ENCODE measurements around the gene PRB2.
"Not testable (repeated sequence)": the region's sequence is repeated elsewhere in the genome, so short reads cannot be mapped to it uniquely, and the experiment has no call there.

PRB2 gene

GRCh38 chr12:11395467-11395866 is at the start of gene PRB2:
PRB2 (minus strand) TSS chr12:11395567; CDS start chr12:11395529, 38 bp downstream.
- not testable (repeated sequence) for DNase-seq

GRCh38 chr12:11437966-11438365 is 42.6 kb upstream of the PRB2 start:
- DNase-seq = no peak

DNA sequence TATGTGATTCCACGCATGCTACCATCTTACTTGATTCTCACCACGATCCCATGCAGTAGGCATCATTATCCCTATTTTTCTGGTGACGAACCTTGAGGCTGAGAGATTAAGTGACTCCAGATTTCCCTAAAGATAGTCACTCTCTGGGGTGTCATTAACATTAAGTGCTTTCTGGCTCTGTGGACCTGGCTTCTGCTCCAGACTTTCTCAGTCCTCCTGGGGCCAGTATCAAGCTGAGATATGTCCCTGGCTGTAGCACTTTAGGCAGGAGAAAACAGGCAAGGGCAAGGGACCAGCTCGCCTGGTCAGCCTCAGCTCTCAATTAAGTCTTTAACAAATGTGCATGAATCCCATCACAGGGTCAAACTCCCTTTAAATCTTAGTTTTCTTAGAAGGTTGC is 38.3 kb upstream of the PRB2 start:
- DNase-seq = no peak

- DNase-seq = no peak
Measured at GRCh38 chr12:11431486-11431885, 36.1 kb upstream of the PRB2 start.

DNA sequence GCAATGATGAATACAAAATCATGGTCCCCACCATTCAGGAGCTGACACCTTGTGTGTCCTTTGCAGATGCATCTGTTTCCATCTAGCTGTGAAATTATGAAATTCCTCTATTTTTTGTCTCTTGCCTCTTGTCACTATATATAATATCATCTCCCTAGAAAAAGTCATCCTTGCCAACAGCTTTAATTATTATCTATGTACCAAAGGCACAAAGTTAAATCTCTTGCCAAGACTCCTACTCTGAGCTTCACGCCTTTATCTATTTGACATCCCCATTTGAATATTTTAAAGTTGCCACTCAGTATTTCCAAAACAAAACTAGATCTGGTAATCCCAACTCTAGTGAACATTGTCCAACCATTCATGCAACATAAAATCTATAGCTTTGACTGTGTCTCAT is 32.0 kb upstream of the PRB2 start:
- DNase-seq = peak in 1 of 2 donors; percentile 56

- no peak for DNase-seq
Measured at GRCh38 chr12:11412731-11413130, 17.4 kb upstream of the PRB2 start.

DNA sequence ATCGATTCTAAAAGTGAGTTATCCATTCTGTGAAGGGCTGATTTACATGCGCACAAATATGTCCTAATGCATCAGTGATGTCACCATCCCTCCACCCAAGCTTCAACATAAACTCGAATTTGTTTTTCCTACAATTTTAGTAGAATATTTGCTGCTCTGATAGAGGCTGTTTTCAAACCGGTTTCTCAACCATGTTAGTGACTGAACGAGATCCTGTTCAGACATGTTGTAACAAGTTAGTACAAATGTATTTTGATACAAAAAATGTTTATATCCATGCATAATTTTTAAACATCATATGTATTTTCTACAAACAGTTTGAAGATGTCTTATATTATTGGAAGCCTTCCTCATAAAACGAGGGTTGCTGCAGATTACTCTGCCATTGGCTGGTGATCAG is 12.7 kb upstream of the PRB2 start:
- DNase-seq = no peak

DNA sequence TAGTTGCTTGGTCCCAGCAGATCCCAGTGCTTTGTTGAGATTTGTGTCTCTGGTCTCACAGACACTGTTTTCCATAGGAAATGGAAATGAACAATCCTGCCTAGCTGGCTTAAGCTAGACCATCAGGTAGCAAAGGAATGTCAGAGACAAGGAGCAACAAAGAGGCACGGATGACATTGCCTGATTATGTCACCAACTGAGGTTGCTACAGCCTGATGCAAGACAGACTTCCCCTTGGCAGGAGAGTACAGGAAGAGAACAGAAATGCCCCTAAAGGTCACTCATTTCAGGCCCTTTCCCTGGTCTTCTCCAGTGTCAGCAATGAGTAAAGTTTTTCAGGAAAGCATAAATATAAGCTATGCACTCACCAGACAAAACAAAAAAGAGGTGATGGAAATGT is 2.0 kb upstream of the PRB2 start:
- DNase-seq = no peak

DNA sequence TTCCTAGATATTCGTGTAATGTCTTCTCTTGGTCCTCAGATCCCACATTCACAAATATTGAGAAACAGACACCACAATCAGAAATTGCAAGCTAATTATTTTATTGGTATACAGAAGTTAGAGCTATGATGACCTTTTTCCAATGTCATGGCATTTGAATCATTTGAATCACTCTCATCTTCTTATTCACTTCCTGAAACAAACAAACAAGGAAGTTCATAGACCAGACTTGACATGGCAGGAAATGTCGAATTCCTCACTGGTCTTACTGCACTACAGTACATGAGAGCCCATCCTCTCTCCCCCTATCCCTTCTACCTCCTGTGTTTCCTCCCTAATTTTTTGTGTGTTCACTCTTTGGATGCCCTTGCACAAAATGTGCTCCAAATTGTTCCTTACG is 3.9 kb downstream of the PRB2 start:
- not testable (repeated sequence) for DNase-seq

DNA sequence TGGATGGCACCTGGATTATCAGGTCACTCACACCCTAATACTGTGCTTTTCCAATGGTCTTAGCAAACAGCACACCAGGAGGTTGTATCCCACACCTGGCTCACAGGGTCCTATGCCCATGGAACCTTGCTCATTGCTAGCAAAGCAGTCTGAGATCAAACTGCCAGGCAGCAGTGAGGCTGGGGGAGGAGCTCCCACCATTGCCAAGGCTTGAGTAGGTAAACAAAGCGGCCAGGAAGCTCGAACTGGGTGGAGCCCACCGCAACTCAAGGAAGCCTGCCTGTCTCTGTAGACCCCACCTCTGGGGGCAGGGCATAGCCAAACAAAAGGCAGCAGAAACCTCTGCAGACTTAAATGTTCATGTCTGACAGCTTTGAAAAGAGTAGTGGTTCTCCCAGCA is 17.9 kb downstream of the PRB2 start:
- DNase-seq = not testable (repeated sequence)

GRCh38 chr12:11361151-11361550 is 34.2 kb downstream of the PRB2 start:
- no peak for DNase-seq

DNA sequence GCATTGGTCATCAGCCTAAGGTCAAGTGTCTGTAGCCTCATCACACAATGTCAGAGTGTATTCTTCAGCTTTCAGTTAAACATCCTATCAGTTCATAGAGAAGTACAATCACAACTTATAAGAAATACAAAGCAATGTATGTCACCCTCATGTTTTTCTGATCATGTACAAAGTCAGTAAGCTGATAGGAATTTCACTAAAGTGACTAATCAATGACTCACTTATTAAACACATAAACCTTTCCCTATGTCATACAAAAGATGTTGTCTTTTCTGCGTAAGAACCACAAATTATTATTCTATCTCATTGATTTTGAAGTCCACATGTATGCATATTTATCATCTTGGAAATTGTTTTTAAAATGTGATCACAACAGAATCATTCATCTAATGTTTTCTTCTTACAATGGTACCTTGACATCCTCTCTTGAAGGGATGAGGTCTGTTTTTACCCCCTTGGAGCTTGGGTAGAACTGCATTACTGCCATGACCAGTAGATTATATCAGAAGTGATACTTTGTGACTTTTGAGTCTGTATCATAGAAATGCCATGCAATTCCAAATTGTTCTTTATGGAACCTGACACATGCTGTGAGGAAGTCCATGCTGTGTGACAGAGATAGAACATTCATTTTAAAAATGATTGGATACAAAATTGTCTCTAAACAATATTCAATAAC is 35.0 kb downstream of the PRB2 start:
- DNase-seq = not testable (repeated sequence)

- not testable (repeated sequence) for DNase-seq
Measured at GRCh38 chr12:11351736-11352135, 43.6 kb downstream of the PRB2 start.

DNA sequence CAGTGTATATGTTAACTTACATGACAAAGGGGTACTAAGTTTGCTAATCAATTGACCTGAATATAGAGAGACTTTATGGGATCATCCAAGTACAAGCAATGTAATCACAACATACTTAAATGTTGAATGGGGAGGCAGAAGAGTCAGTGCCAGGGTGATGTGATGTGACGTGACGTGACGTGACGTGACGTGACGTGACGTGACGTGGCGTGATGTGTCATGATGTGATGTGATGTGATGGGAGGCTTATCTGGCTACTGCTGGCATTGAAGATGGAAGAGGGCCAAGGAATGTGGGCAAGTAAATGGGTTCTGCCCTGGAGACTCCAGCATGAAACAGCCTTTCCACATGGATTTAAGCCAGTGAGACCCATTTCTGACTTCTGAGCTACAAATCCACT is 46.9 kb downstream of the PRB2 start:
- no peak for DNase-seq

GRCh38 chr12:11347810-11348209 is 47.6 kb downstream of the PRB2 start:
- DNase-seq = no peak

DNA sequence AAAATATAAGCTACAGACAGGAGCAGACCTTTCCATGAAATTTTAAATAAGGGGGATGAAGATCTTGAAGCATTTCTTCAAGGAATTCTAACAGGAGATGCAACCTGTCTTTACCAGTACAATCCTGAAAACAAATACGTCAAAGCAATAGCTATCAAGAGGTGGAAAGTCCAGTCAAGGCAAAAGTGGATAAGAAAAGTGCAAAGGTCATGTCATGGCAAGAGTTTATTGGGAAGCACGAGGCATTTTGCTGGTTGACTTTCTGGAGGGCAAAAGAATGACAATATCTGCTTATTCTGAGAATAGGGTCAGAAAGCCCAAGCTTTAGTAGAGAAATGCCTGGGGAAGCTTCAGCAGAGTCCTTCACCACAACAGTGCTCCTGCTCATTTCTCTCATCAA is 50.9 kb downstream of the PRB2 start:
- no peak for DNase-seq

All from hippocampal formation (tissue), 2 donors.